GM21786 (cell line): Measurements from ENCODE around the gene SNAPC3.

Experiments
- ATAC-seq: cut with Tn5 transposase; IDR thresholded peaks from one replicate; pipeline ENCODE4 v1.9.1; 2021; ENCODE audit not compliant: unreplicated experiment

Gene SNAPC3

GRCh38 chr9:15491950-15492349 is 69.3 kb downstream of the SNAPC3 start:
- ATAC-seq: no peak

GRCh38 chr9:15492485-15493150 is 69.9 kb downstream of the SNAPC3 start:
- ATAC-seq: no peak

GRCh38 chr9:15498246-15498995 is 75.7 kb downstream of the SNAPC3 start:
- ATAC-seq: no peak

GRCh38 chr9:15499139-15499538 is 76.5 kb downstream of the SNAPC3 start:
- no peak for ATAC-seq

GRCh38 chr9:15501179-15501578 is 78.5 kb downstream of the SNAPC3 start:
- ATAC-seq: no peak

GRCh38 chr9:15501803-15502202 is 79.1 kb downstream of the SNAPC3 start:
- no peak for ATAC-seq

GRCh38 chr9:15505921-15506320 is 83.2 kb downstream of the SNAPC3 start:
- no peak for ATAC-seq

GRCh38 chr9:15509931-15510788 is 87.5 kb downstream of the SNAPC3 start:
- peak; percentile 25 for ATAC-seq

GRCh38 chr9:15510789-15511575 is 88.3 kb downstream of the SNAPC3 start, which contains the start of gene PSIP1:
Gene PSIP1 (minus strand): TSS chr9:15510970. CDS start chr9:15510188, 782 bp downstream.
- peak; percentile 74 for ATAC-seq
